ENCODE data around the gene NCAM2. TPM values are rescaled to one million over a fixed set of nuclear protein-coding genes. Genes with fewer than 3 reads are reported as not detected.

Gene NCAM2
- total RNA-seq, 3 donors from 2014 or later, result 2.9 to 14.1 (median 4.0) TPM

GRCh38 chr21:21063828-21064227 lies 65.6 kb downstream of the NCAM2 start:
- intact Hi-C loops (cut with DNase I, micrococcal nuclease), result no loop called here
- Histone ChIP-seq H3K36me3 (ENCODE audit: low read depth) (no peaks in the 10 kb centered on the region), H3K4me3 (no peak overlapping the region), H3K4me1 (ENCODE audit: low read depth) (no peaks in the 10 kb centered on the region), H3K9me3 (peaks cover 3% of the 10 kb centered on the region)
- TF ChIP-seq CTCF (IDR thresholded peaks at IDR 0.05), result no peak
- ATAC-seq (no peak), DNase-seq (no peak)

- H3K9me3 ChIP-seq, result peaks cover 3% of the 10 kb centered on the region
- no peaks in the 10 kb centered on the region for H3K4me1 ChIP-seq (ENCODE audit: low read depth)
- DNase-seq (no peak), ATAC-seq (no peak)
- no peaks in the 10 kb centered on the region for H3K36me3 ChIP-seq (ENCODE audit: low read depth)
- intact Hi-C loops (cut with DNase I, micrococcal nuclease), result no loop called here
- H3K4me3 ChIP-seq, result no peak overlapping the region
- TF ChIP-seq CTCF (IDR thresholded peaks at IDR 0.05), result no peak
Measured at GRCh38 chr21:21064353-21064752, 66.1 kb downstream of the NCAM2 start.

- H3K9me3 ChIP-seq, result peaks cover 3% of the 10 kb centered on the region
- ATAC-seq, result no peak
- no peak overlapping the region for H3K4me3 ChIP-seq
- TF ChIP-seq CTCF (IDR thresholded peaks at IDR 0.05), result no peak
- intact Hi-C loops (cut with DNase I, micrococcal nuclease), result no loop called here
- no peaks in the 10 kb centered on the region for H3K4me1 ChIP-seq (ENCODE audit: low read depth)
- H3K36me3 ChIP-seq (ENCODE audit: low read depth), result no peaks in the 10 kb centered on the region
- no peak for DNase-seq
Measured at GRCh38 chr21:21067375-21067774, 69.2 kb downstream of the NCAM2 start.

GRCh38 chr21:21074305-21074704 lies 76.1 kb downstream of the NCAM2 start:
- intact Hi-C loops (cut with DNase I, micrococcal nuclease), result no loop called here
- ATAC-seq (no peak), DNase-seq (no peak)
- Histone ChIP-seq H3K4me3 (no peak overlapping the region), H3K9me3 (peaks cover 7% of the 10 kb centered on the region), H3K4me1 (ENCODE audit: low read depth) (no peaks in the 10 kb centered on the region), H3K36me3 (ENCODE audit: low read depth) (no peaks in the 10 kb centered on the region)
- TF ChIP-seq CTCF (IDR thresholded peaks at IDR 0.05), result no peak

GRCh38 chr21:21076051-21076450 lies 77.8 kb downstream of the NCAM2 start:
- H3K36me3 ChIP-seq (ENCODE audit: low read depth), result no peaks in the 10 kb centered on the region
- TF ChIP-seq CTCF (IDR thresholded peaks at IDR 0.05), result no peak
- H3K9me3 ChIP-seq, result peaks cover 7% of the 10 kb centered on the region
- no peak for DNase-seq
- intact Hi-C loops (cut with DNase I, micrococcal nuclease), result no loop called here
- no peak overlapping the region for H3K4me3 ChIP-seq
- no peak for ATAC-seq
- H3K4me1 ChIP-seq (ENCODE audit: low read depth), result no peaks in the 10 kb centered on the region

GRCh38 chr21:21076491-21076890 lies 78.3 kb downstream of the NCAM2 start:
- H3K4me3 ChIP-seq, result no peak overlapping the region
- peaks cover 7% of the 10 kb centered on the region for H3K9me3 ChIP-seq
- no peaks in the 10 kb centered on the region for H3K4me1 ChIP-seq (ENCODE audit: low read depth)
- TF ChIP-seq CTCF (IDR thresholded peaks at IDR 0.05), result no peak
- no peak for ATAC-seq
- no peaks in the 10 kb centered on the region for H3K36me3 ChIP-seq (ENCODE audit: low read depth)
- intact Hi-C loops (cut with DNase I, micrococcal nuclease), result no loop called here
- DNase-seq, result no peak
